Neutrophil (primary cell): Measurements from ENCODE around the gene NSFL1C.

ENCODE experiments used
- H3K27ac ChIP-seq: fragments of 200-600 bp; sonication (generic); 2 replicates; pipeline ENCODE4 v1.5.1; 2016; ENCODE audit warnings: mild to moderate bottlenecking, moderate library complexity
- H3K27me3 ChIP-seq: fragments of 200-600 bp; sonication (generic); 2 replicates; pipeline ENCODE4 v1.6.0; 2016; ENCODE audit warnings: mild to moderate bottlenecking
- H3K36me3 ChIP-seq: fragments of 200-600 bp; sonication (generic); 2 replicates; pipeline ENCODE4 v1.5.1; 2017
- H3K4me1 ChIP-seq, 2 experiments: fragments of 200-600 bp in 1 of 2; sonication (generic) in 1 of 2; 1 replicate in 1 of 2; 2 replicates in 1 of 2; pipeline versions ENCODE4 v1.5.1 to v1.6.1; 2013 to 2016; ENCODE audit warnings: low read depth in 1 of 2, low read length in 1 of 2, mild to moderate bottlenecking in 1 of 2, moderate library complexity in 1 of 2; ENCODE audit not compliant: control insufficient read depth in 1 of 2, insufficient read depth in 1 of 2
- H3K4me3 ChIP-seq, 2 experiments: fragments of 200-600 bp in 1 of 2; sonication (generic) in 1 of 2; 1 replicate in 1 of 2; 2 replicates in 1 of 2; pipeline ENCODE4 v1.5.1; 2013 to 2016; ENCODE audit warnings: low read depth in 1 of 2, low read length in 1 of 2, mild to moderate bottlenecking in 1 of 2, moderate library complexity in 1 of 2
- H3K9me3 ChIP-seq: fragments of 200-600 bp; sonication (generic); 2 replicates; pipeline ENCODE4 v1.5.1; 2016
- TF ChIP-seq, protein P1 (sequence below): fragments of 200-600 bp; sonication (generic); IDR thresholded peaks from 2 replicates; pipeline ENCODE4 v1.5.1; 2016; ENCODE audit warnings: antibody characterized with exemption

The NSFL1C gene

DNA sequence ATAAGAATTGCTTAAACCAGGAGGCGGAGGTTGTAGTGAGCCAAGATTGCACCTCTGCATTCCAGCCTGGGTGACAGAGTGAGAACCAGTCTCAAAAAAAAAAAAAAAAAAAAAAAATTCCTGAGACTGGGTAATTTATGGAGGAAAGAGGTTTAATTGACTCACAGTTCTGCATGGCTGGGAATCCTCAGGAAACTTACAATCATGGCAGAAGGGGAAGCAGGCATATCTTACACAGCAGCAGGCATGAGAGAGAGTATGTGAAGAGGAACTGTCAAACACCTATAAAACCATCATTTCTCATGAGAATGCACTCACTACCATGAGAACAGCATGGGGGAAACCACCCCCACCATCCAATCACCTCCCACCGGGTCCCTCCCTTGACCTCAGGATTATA lies 72.0 kb downstream of the NSFL1C start:
- Histone ChIP-seq H3K27me3 (no peaks in the 10 kb centered on the region), H3K9me3 (no peaks in the 10 kb centered on the region), H3K36me3 (peaks cover 9% of the 10 kb centered on the region), H3K4me3 (no peak overlapping the region), H3K4me1 (peaks cover 72 to 74% of the 10 kb centered on the region in 2 experiments), H3K27ac (peak overlapping the region; percentile 96)
- TF ChIP-seq, protein P1, sequence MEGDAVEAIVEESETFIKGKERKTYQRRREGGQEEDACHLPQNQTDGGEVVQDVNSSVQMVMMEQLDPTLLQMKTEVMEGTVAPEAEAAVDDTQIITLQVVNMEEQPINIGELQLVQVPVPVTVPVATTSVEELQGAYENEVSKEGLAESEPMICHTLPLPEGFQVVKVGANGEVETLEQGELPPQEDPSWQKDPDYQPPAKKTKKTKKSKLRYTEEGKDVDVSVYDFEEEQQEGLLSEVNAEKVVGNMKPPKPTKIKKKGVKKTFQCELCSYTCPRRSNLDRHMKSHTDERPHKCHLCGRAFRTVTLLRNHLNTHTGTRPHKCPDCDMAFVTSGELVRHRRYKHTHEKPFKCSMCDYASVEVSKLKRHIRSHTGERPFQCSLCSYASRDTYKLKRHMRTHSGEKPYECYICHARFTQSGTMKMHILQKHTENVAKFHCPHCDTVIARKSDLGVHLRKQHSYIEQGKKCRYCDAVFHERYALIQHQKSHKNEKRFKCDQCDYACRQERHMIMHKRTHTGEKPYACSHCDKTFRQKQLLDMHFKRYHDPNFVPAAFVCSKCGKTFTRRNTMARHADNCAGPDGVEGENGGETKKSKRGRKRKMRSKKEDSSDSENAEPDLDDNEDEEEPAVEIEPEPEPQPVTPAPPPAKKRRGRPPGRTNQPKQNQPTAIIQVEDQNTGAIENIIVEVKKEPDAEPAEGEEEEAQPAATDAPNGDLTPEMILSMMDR, result no peak

DNA sequence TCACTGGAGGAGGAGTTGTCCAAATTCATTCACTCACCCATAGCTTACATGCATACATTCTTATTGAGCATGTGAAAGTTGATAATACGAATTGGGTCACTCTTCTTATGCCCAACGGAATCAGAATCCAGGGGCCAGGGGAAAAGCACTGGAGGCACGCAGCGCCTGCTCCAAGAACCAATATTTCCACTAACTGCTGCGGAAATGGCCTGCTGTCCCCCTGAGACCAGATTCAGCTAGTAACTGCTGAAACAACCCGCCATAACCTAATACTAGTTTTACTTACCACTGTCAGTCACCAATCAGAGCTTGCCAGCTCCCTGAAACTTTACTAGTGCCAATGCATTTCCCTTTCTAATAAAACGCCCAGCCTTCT lies 73.2 kb downstream of the NSFL1C start:
- Histone ChIP-seq H3K4me3 (peak overlapping the region; percentile 79 to 86), H3K27ac (peak overlapping the region; percentile 96), H3K36me3 (peaks cover 11% of the 10 kb centered on the region), H3K27me3 (no peaks in the 10 kb centered on the region), H3K9me3 (no peaks in the 10 kb centered on the region), H3K4me1 (peaks cover 84 to 86% of the 10 kb centered on the region in 2 experiments)
- TF ChIP-seq, protein P1, result no peak

DNA sequence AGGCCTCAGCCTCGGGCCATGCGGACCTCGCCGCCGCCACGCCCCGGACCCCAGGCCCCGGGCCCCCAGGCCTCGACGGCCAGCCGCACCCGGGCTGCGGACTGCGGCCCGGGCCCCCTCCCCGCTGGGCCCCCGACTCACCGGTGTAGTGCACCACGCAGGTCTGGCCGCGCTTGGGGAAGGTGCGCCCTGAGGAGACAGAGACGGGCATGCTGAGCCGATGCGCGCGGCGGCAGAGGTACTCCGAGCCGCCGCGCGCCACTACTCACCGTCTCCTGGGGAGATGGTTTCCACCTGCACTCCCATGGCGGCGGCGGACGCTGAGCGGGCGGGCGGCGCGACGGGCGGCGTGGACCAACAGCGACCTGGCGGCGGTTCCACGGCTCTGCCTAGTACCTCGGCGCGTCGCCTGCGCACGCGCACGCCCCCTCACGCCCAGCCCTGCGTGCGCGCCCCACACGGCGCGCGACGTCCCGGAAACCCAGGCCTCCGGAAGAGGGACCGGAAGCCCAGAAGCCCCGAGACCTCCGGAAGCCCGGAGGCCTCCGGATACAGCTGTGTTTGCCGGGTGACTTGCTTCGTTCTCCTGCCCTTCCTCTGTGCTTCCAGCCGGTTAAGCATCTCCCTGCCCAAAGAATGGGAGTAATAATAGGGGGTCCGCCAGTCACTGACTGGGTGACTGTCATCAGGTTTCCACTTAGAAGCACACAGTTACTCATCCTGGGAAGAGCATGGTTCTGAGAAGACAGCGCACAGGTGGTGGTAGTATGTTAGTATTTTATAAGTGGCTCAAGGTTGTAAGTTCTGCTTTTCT lies 73.7 kb downstream of the NSFL1C start, which contains the start of gene FKBP1A:
TSS of gene FKBP1A (minus strand) at position 362 of the 814 bp plus-strand sequence. CDS start at position 306, 56 bp downstream.
- no peaks in the 10 kb centered on the region for H3K9me3 ChIP-seq
- peak within 1 kb of the TSS; percentile 79 to 86 for H3K4me3 ChIP-seq
- H3K36me3 ChIP-seq, result peaks cover 11% of the 10 kb centered on the region
- H3K27me3 ChIP-seq, result no peaks in the 10 kb centered on the region
- peaks cover 89 to 92% of the 10 kb centered on the region in 2 experiments for H3K4me1 ChIP-seq
- TF ChIP-seq, protein P1, result peak; percentile 50
- peak within 1 kb of the TSS; percentile 96 for H3K27ac ChIP-seq

DNA sequence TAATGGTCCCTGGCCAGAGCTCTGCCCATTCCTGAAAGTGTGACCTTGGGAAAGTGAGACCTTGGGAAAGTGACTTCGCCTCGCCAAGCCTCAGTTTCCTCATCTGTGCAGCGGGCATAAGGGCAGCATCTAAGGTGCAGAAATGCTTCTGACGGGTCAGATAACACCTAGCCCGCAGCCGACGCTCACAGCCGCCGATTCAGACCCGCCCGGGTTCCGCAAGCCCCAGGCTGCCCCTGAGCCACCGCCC lies 74.3 kb downstream of the NSFL1C start:
- Histone ChIP-seq H3K4me1 (peaks cover 93% of the 10 kb centered on the region in 2 experiments), H3K27me3 (no peaks in the 10 kb centered on the region), H3K36me3 (peaks cover 11% of the 10 kb centered on the region), H3K4me3 (peak overlapping the region; percentile 79 to 86), H3K9me3 (no peaks in the 10 kb centered on the region), H3K27ac (peak overlapping the region; percentile 96)
- TF ChIP-seq, protein P1, result no peak
